ENCODE results near the gene CCND1. TPM values are rescaled to one million over a fixed set of nuclear protein-coding genes. Genes with fewer than 3 reads are reported as not detected.

The CCND1 gene
- total and polyA plus RNA-seq, 8 donors, result 24.6 to 126 (median 89.0) TPM

DNA sequence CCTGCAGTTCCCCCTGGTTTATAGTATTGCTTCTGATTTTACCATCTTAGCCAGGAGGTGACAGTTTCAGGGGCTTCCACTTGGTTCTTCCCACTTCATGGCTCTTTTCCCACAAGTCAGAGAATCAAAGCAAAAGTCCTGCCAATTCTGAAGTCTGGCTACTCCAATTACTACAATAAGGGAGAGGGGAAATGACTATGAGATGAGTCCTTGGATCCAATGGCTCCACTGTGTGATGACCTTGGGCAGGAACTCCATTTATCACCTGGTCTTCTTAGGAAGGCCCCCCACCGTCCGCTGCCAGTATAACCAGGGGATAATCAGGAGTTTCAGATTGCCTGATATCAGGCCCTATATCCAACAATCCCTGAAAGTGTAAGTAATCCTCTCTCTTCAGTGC lies 31.6 kb upstream of the CCND1 start:
- no peak for FAIRE-seq
- no peak for ATAC-seq

DNA sequence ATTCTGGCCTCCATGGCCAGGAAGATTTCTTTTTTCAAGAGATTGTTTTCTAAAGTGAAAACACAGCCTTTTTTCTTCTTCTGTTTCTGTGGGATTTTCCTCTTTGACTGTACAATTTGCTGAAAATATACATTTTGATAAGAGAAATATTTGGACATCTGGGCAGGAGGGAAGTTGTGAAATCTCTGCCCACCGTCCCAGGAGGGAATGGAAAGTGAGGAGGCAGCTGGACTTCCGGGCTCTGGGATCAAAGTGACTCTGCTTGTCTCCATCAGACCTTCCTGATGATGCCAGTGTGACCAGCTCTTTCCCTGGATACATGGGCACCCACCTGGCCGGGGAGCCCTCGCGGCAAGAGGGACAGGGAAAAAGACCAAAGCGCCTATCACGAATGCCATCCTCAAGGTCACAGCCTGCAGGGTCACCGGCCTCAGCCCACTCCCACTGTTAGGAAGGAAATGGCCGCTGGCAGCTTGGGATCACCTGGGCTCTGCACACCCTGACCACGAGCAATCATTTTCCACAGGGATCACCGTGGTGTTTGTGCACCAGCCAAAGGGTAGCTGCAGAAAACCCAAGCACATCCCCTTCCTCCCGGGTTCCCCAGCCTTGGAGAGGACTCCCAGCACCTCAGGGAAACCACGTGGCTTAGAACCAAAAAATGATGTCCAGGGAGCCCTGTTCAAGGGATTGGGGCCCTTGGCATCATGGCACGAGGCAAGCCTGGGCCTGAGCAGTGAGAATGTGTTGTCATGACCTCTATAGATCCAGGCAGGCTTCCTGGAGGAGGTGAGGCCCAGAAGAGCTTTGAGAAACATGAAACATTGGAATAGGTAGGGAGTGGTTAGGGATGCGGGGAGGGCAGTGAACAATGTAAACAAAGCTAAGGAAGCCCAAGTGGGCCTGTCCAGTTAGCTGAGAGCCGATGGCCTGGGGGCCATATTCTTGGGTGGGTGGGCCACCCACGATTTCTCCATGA lies 29.1 kb upstream of the CCND1 start:
- H3K27me3 ChIP-seq, result no peaks in the 10 kb centered on the region
- 62% methylated on average over 17 of the region's 17 CpGs for WGBS, 2 donors
- intact Hi-C loops (cut with DNase I), result no loop called here
- no peaks in the 10 kb centered on the region for H3K4me1 ChIP-seq
- no peak overlapping the region for H3K4me3 ChIP-seq
- TF ChIP-seq, protein P1, sequence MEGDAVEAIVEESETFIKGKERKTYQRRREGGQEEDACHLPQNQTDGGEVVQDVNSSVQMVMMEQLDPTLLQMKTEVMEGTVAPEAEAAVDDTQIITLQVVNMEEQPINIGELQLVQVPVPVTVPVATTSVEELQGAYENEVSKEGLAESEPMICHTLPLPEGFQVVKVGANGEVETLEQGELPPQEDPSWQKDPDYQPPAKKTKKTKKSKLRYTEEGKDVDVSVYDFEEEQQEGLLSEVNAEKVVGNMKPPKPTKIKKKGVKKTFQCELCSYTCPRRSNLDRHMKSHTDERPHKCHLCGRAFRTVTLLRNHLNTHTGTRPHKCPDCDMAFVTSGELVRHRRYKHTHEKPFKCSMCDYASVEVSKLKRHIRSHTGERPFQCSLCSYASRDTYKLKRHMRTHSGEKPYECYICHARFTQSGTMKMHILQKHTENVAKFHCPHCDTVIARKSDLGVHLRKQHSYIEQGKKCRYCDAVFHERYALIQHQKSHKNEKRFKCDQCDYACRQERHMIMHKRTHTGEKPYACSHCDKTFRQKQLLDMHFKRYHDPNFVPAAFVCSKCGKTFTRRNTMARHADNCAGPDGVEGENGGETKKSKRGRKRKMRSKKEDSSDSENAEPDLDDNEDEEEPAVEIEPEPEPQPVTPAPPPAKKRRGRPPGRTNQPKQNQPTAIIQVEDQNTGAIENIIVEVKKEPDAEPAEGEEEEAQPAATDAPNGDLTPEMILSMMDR (IDR thresholded peaks at IDR 0.05), result no peak
- H3K9me3 ChIP-seq, result no peaks in the 10 kb centered on the region
- no peaks in the 10 kb centered on the region for H3K36me3 ChIP-seq
- FAIRE-seq, result no peak
- no peak overlapping the region for H3K27ac ChIP-seq
- ATAC-seq, result no peak
- no peak for DNase-seq

More for the DNA sequence above, 31.6 kb upstream of the CCND1 start:
- intact Hi-C loops (cut with DNase I), result no loop called here
- no peaks in the 10 kb centered on the region for H3K36me3 ChIP-seq
- no peak overlapping the region for H3K4me3 ChIP-seq
- no peak for DNase-seq
- no peaks in the 10 kb centered on the region for H3K9me3 ChIP-seq
- no peaks in the 10 kb centered on the region for H3K27me3 ChIP-seq
- H3K4me1 ChIP-seq, result no peaks in the 10 kb centered on the region
- WGBS, 2 donors, result 58 to 69% methylated on average over 2 of the region's 2 CpGs
- TF ChIP-seq, protein P1 (IDR thresholded peaks at IDR 0.05), result no peak
- no peak overlapping the region for H3K27ac ChIP-seq

DNA sequence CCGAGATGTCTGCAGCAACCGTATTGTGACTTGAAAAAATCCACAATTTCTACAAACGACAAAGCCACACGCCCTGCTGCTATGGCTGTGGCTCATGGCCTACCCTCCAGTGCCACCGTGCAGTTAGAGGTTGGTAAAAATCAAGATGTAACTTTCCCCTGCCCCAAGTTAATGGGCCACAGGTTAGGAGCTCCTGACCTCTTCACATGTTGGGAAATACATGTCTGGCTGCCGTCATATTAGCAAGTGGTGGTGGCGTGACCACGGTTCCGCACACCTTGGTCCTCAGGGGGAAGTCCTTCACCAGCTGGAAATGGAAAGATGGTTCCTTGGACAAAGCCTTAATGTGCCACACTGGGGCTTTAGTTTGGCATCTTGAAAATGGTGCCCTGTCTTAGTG lies 27.4 kb upstream of the CCND1 start:
- Histone ChIP-seq H3K36me3 (no peaks in the 10 kb centered on the region), H3K27ac (no peak overlapping the region), H3K4me3 (no peak overlapping the region), H3K4me1 (no peaks in the 10 kb centered on the region), H3K9me3 (no peaks in the 10 kb centered on the region), H3K27me3 (no peaks in the 10 kb centered on the region)
- ATAC-seq, result no peak
- FAIRE-seq, result no peak
- intact Hi-C loops (cut with DNase I), result no loop called here
- no peak for DNase-seq
- WGBS, 2 donors, result 78 to 87% methylated on average over 9 of the region's 9 CpGs
- TF ChIP-seq, protein P1 (IDR thresholded peaks at IDR 0.05), result no peak

DNA sequence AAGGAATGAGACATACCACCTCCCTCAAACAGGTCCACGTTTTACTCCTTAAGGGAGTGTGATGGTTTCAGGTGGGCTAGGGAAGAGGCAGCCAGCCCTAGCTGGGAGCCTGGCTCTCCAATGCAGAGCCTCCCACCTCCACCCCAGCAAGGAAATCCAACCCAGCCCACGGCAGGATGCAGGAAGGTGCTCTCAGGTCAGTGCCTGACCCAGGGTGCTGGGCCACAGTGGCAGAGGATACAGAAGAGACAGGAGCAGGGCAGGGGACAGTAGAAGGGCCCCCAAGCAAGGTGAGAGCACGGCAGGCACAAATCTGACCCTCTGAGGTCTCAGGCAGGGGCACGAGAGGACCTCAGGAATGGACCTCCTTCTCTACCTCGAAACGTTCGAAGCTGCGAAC lies 26.9 kb upstream of the CCND1 start:
- FAIRE-seq (no peak), DNase-seq (no peak), ATAC-seq (no peak)
- Histone ChIP-seq H3K36me3 (no peaks in the 10 kb centered on the region), H3K4me3 (no peak overlapping the region), H3K4me1 (no peaks in the 10 kb centered on the region), H3K9me3 (no peaks in the 10 kb centered on the region), H3K27me3 (no peaks in the 10 kb centered on the region), H3K27ac (no peak overlapping the region)
- 63 to 77% methylated on average over 8 of the region's 8 CpGs for WGBS, 2 donors
- TF ChIP-seq, protein P1 (IDR thresholded peaks at IDR 0.05), result no peak
- intact Hi-C loops (cut with DNase I), result no loop called here
